ENCODE data around the gene SHC2.

DNA sequence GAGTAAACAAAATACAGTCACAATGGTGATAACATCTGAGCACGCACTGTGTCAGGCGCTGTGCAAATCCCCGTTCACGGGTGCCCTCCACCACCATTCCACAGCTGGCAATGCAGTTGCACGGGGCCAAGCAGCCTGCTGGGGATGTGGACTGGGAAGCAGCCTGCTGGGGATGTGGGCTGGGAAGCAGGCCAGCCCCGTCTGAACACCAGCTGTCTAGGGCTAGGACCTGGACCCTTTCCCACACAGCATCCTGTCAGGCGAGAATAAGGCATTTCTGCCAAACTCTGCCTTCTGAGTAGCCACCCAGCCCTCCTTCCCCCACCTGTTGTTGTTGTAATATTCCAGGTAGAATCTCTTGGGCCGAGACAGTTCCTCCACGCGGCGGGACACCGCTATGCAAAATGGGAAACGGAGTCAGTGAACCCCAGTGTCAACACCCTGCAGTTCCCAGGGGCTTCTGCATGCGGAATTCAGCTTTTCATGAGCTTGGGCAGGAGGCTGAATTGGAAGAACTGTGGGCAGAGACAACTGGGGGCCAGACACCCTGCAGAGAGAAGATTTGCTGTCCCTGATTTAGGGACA is 88.4 kb downstream of the SHC2 start:
- no peak for TF ChIP-seq TEAD4 (IDR thresholded peaks at IDR 0.05; ENCODE audit: low read length)
- no peak for TF ChIP-seq TEAD4 (CRISPR knock-in tag; IDR thresholded peaks at IDR 0.05; ENCODE audit: borderline replicate concordance)
- TF ChIP-seq ZNF561 (CRISPR knock-in tag; conservative IDR thresholded peaks at IDR 0.05), result no peak
- TF ChIP-seq, protein P1, sequence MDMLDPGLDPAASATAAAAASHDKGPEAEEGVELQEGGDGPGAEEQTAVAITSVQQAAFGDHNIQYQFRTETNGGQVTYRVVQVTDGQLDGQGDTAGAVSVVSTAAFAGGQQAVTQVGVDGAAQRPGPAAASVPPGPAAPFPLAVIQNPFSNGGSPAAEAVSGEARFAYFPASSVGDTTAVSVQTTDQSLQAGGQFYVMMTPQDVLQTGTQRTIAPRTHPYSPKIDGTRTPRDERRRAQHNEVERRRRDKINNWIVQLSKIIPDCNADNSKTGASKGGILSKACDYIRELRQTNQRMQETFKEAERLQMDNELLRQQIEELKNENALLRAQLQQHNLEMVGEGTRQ (CRISPR knock-in tag; IDR thresholded peaks at IDR 0.05), result no peak
- no peak for TF ChIP-seq TRIM24 (IDR thresholded peaks at IDR 0.05)
- TF ChIP-seq, protein P2, sequence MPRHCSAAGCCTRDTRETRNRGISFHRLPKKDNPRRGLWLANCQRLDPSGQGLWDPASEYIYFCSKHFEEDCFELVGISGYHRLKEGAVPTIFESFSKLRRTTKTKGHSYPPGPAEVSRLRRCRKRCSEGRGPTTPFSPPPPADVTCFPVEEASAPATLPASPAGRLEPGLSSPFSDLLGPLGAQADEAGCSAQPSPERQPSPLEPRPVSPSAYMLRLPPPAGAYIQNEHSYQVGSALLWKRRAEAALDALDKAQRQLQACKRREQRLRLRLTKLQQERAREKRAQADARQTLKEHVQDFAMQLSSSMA (CRISPR knock-in tag; IDR thresholded peaks at IDR 0.05), result no peak
- TF ChIP-seq, protein P3, sequence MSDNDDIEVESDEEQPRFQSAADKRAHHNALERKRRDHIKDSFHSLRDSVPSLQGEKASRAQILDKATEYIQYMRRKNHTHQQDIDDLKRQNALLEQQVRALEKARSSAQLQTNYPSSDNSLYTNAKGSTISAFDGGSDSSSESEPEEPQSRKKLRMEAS (CRISPR knock-in tag; IDR thresholded peaks at IDR 0.05), result no peak
- TF ChIP-seq, protein P4, sequence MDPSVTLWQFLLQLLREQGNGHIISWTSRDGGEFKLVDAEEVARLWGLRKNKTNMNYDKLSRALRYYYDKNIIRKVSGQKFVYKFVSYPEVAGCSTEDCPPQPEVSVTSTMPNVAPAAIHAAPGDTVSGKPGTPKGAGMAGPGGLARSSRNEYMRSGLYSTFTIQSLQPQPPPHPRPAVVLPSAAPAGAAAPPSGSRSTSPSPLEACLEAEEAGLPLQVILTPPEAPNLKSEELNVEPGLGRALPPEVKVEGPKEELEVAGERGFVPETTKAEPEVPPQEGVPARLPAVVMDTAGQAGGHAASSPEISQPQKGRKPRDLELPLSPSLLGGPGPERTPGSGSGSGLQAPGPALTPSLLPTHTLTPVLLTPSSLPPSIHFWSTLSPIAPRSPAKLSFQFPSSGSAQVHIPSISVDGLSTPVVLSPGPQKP (CRISPR knock-in tag; IDR thresholded peaks at IDR 0.05), result no peak
- no peak for TF ChIP-seq CEBPB (tag; IDR thresholded peaks at IDR 0.05)
- no peak for TF ChIP-seq SIN3A (IDR thresholded peaks at IDR 0.05; ENCODE audit: borderline replicate concordance in 2 of 2, control insufficient read depth in 1 of 2, low read depth in 2 of 2, low read length in 2 of 2)
- TF ChIP-seq RCOR1 (IDR thresholded peaks at IDR 0.05; ENCODE audit: borderline replicate concordance in 1 of 2, low read depth in 2 of 2, low read length in 2 of 2), result no peak

Measured in K562 (cell line).